Muscle of leg (tissue), 11 donors: ENCODE data around the gene AHDC1. TPM values are rescaled to one million over a fixed set of nuclear protein-coding genes. Genes with fewer than 3 reads are reported as not detected.
A peak's percentile ranks its signal among the peaks of the same experiment; 100 is the strongest.

Experiments used
- DNase-seq: peaks from one replicate; pipeline ENCODE4 v3.0.0; 2013
- H3K27ac ChIP-seq: one replicate; pipeline ENCODE4 v1.5.1; 2013; ENCODE audit warnings: mild to moderate bottlenecking, low read length, control low read depth
- H3K27me3 ChIP-seq: one replicate; pipeline ENCODE4 v1.6.1; 2013; ENCODE audit warnings: low read length; ENCODE audit not compliant: control insufficient read depth, insufficient read depth
- H3K36me3 ChIP-seq: one replicate; pipeline ENCODE4 v1.6.1; 2013; ENCODE audit warnings: low read length; ENCODE audit not compliant: control insufficient read depth, insufficient read depth
- H3K4me1 ChIP-seq: one replicate; pipeline ENCODE4 v1.6.1; 2013; ENCODE audit warnings: low read length; ENCODE audit not compliant: control insufficient read depth, insufficient read depth
- H3K4me3 ChIP-seq: one replicate; pipeline ENCODE4 v1.5.1; 2013; ENCODE audit warnings: low read length, control low read depth
- H3K9me3 ChIP-seq: replicated peaks from 2 replicates; pipeline ENCODE4 v1.6.1; 2013; ENCODE audit warnings: low read depth, low read length; ENCODE audit not compliant: control insufficient read depth
- WGBS: methylation state at CpG from one replicate; pipeline ENCODE4 v1.1.5; 2013; ENCODE audit warnings: missing lambda C conversion rate; ENCODE audit not compliant: insufficient coverage; 5-methylcytosine and 5-hydroxymethylcytosine counted together
- polyA plus RNA-seq, 8 donors: library from polyadenylated mRNA; unstranded; fragments of 120-200 nt; gene quantifications; one replicate each; pipeline versions ENCODE4 v1.2.1 to v1.2.3, GENCODE V29; 2013; ENCODE audit warnings: inconsistent platforms in 1 of 8, low replicate concordance in 1 of 8; ENCODE audit not compliant: insufficient read length in 8 of 8, insufficient read depth in 1 of 8
- total RNA-seq: library from RNA; stranded (reverse); fragments of 120-200 nt; gene quantifications from one replicate; pipeline ENCODE4 v1.2.4, GENCODE V29; 2013

The AHDC1 gene
- total and polyA plus RNA-seq, 9 donors, result 24.0 to 97.6 (median 86.5) TPM

- H3K36me3 ChIP-seq, result peaks cover 50% of the 10 kb centered on the region
Measured at GRCh38 chr1:27531959-27532685, 71.8 kb downstream of the AHDC1 start.

GRCh38 chr1:27530192-27530591 is 73.8 kb downstream of the AHDC1 start:
- 98% methylated on average over 7 of the region's 10 CpGs for WGBS
- peak overlapping the region; percentile 95 for H3K27ac ChIP-seq
- no peak overlapping the region for H3K4me3 ChIP-seq
- no peaks in the 10 kb centered on the region for H3K9me3 ChIP-seq
- DNase-seq, result no peak
- peaks cover 35% of the 10 kb centered on the region for H3K36me3 ChIP-seq
- H3K4me1 ChIP-seq, result peaks cover 53% of the 10 kb centered on the region
- no peaks in the 10 kb centered on the region for H3K27me3 ChIP-seq

More at GRCh38 chr1:27531959-27532685, 71.8 kb downstream of the AHDC1 start:
- Histone ChIP-seq H3K4me3 (no peak overlapping the region), H3K4me1 (peaks cover 53% of the 10 kb centered on the region), H3K27me3 (no peaks in the 10 kb centered on the region), H3K9me3 (no peaks in the 10 kb centered on the region), H3K27ac (no peak overlapping the region)
- WGBS, result 84% methylated on average over 14 of the region's 14 CpGs
- no peak for DNase-seq

- H3K36me3 ChIP-seq, result peaks cover 30% of the 10 kb centered on the region
- H3K27ac ChIP-seq, result peak overlapping the region; percentile 95
- H3K27me3 ChIP-seq, result no peaks in the 10 kb centered on the region
- peaks cover 54% of the 10 kb centered on the region for H3K4me1 ChIP-seq
- DNase-seq, result no peak
- H3K9me3 ChIP-seq, result no peaks in the 10 kb centered on the region
- WGBS, result no CpG with 5 or more reads among the region's 5 CpGs
- H3K4me3 ChIP-seq, result no peak overlapping the region
Measured at GRCh38 chr1:27529704-27530018, 74.3 kb downstream of the AHDC1 start.

GRCh38 chr1:27528818-27529703 is 74.9 kb downstream of the AHDC1 start:
- no peaks in the 10 kb centered on the region for H3K9me3 ChIP-seq
- peaks cover 60% of the 10 kb centered on the region for H3K4me1 ChIP-seq
- peak; percentile 98 for DNase-seq
- H3K27ac ChIP-seq, result peak overlapping the region; percentile 95
- H3K36me3 ChIP-seq, result peaks cover 24% of the 10 kb centered on the region
- H3K4me3 ChIP-seq, result peak overlapping the region; percentile 34
- 7% methylated on average over 9 of the region's 17 CpGs for WGBS
- no peaks in the 10 kb centered on the region for H3K27me3 ChIP-seq

GRCh38 chr1:27527890-27528817 is 75.8 kb downstream of the AHDC1 start:
- peaks cover 69% of the 10 kb centered on the region for H3K4me1 ChIP-seq
- DNase-seq, result peak; percentile 70
- peak overlapping the region; percentile 34 for H3K4me3 ChIP-seq
- H3K36me3 ChIP-seq, result peaks cover 15% of the 10 kb centered on the region
- H3K27ac ChIP-seq, result peak overlapping the region; percentile 98
- no peaks in the 10 kb centered on the region for H3K27me3 ChIP-seq
- 3% methylated on average over 64 of the region's 71 CpGs for WGBS
- no peaks in the 10 kb centered on the region for H3K9me3 ChIP-seq

- 3% methylated on average over 16 of the region's 27 CpGs for WGBS
- no peaks in the 10 kb centered on the region for H3K9me3 ChIP-seq
- H3K27me3 ChIP-seq, result no peaks in the 10 kb centered on the region
- peaks cover 7% of the 10 kb centered on the region for H3K36me3 ChIP-seq
- H3K4me1 ChIP-seq, result peaks cover 77% of the 10 kb centered on the region
- peak; percentile 98 for DNase-seq
- H3K27ac ChIP-seq, result peak overlapping the region; percentile 98
- H3K4me3 ChIP-seq, result peak overlapping the region; percentile 34
Measured at GRCh38 chr1:27527223-27527889, 76.6 kb downstream of the AHDC1 start.

- Histone ChIP-seq H3K27me3 (no peaks in the 10 kb centered on the region), H3K4me1 (peaks cover 84% of the 10 kb centered on the region), H3K36me3 (peaks cover under 1% of the 10 kb centered on the region), H3K9me3 (no peaks in the 10 kb centered on the region), H3K27ac (peak overlapping the region; percentile 98), H3K4me3 (peak overlapping the region; percentile 37)
- WGBS, result 8% methylated on average over 6 of the region's 10 CpGs
- no peak for DNase-seq
Measured at GRCh38 chr1:27526569-27527222, 77.2 kb downstream of the AHDC1 start.

- peaks cover 95% of the 10 kb centered on the region for H3K4me1 ChIP-seq
- no peaks in the 10 kb centered on the region for H3K9me3 ChIP-seq
- DNase-seq, result peak; percentile 91
- no peaks in the 10 kb centered on the region for H3K27me3 ChIP-seq
- peak overlapping the region; percentile 98 for H3K27ac ChIP-seq
- H3K4me3 ChIP-seq, result peak overlapping the region; percentile 37
- no peaks in the 10 kb centered on the region for H3K36me3 ChIP-seq
- 42% methylated on average over 2 of the region's 16 CpGs for WGBS
Measured at GRCh38 chr1:27525296-27526272, 78.4 kb downstream of the AHDC1 start.
